Thoracic aorta (tissue), 2 donors: ENCODE results near the gene LYRM4. TPM values are rescaled to one million over a fixed set of nuclear protein-coding genes. Genes with fewer than 3 reads are reported as not detected.

Experiments used
- ATAC-seq: fragments of 150-250 bp; one replicate; pipeline ENCODE4 v1.8.0; 2017; ENCODE audit warnings: low read depth; ENCODE audit not compliant: insufficient number of reproducible peaks, low FRiP score
- DNase-seq: peaks from one replicate; pipeline ENCODE4 v3.0.0-alpha.2; 2020; ENCODE audit warnings: low spot score
- H3K27ac ChIP-seq, 2 donors: fragments of 200-600 bp; sonication (generic); 1 replicate in 1 of 2; 2 replicates in 1 of 2; pipeline ENCODE4 v1.5.1; 2016; ENCODE audit warnings: mild to moderate bottlenecking in 2 of 2, moderate library complexity in 2 of 2
- H3K27me3 ChIP-seq: fragments of 200-600 bp; sonication (generic); replicated peaks from 2 replicates; pipeline ENCODE4 v1.6.0; 2016; ENCODE audit warnings: mild to moderate bottlenecking; ENCODE audit not compliant: insufficient read depth
- H3K36me3 ChIP-seq: fragments of 200-600 bp; sonication (generic); one replicate; pipeline ENCODE4 v1.5.1; 2016
- H3K4me1 ChIP-seq, 2 donors: fragments of 200-600 bp; sonication (generic); 1 replicate in 1 of 2; 2 replicates in 1 of 2; pipeline versions ENCODE4 v1.5.1 to v1.6.0; 2016; ENCODE audit warnings: low read depth in 2 of 2, mild to moderate bottlenecking in 1 of 2; ENCODE audit not compliant: control insufficient read depth in 1 of 2
- H3K4me3 ChIP-seq: fragments of 200-600 bp; sonication (generic); 2 replicates; pipeline ENCODE4 v1.5.1; 2016; ENCODE audit warnings: mild to moderate bottlenecking
- H3K9me3 ChIP-seq: fragments of 200-600 bp; sonication (generic); 2 replicates; pipeline ENCODE4 v1.5.1; 2016
- total RNA-seq, 2 donors: library from RNA; depleted of rRNA; stranded (reverse); fragments of >200 nt; gene quantifications; one replicate each; pipeline versions ENCODE4 v1.1.0 to v1.2.3, GENCODE V29; 2016
- TF ChIP-seq, protein P1 (sequence below): fragments of 200-600 bp; sonication (generic); IDR thresholded peaks from one replicate; pipeline ENCODE4 v1.5.1; 2019; ENCODE audit warnings: antibody characterized with exemption

LYRM4 gene
- total RNA-seq, 2 donors from 2014 or later = 6.9 to 27.2 TPM

GRCh38 chr6:5120011-5120410, 140.7 kb downstream of the LYRM4 start:
- Histone ChIP-seq H3K27ac (no peak overlapping the region), H3K36me3 (no peaks in the 10 kb centered on the region), H3K27me3 (no peaks in the 10 kb centered on the region), H3K9me3 (no peaks in the 10 kb centered on the region), H3K4me3 (no peak overlapping the region), H3K4me1 (no peaks in the 10 kb centered on the region)
- TF ChIP-seq, protein P1, sequence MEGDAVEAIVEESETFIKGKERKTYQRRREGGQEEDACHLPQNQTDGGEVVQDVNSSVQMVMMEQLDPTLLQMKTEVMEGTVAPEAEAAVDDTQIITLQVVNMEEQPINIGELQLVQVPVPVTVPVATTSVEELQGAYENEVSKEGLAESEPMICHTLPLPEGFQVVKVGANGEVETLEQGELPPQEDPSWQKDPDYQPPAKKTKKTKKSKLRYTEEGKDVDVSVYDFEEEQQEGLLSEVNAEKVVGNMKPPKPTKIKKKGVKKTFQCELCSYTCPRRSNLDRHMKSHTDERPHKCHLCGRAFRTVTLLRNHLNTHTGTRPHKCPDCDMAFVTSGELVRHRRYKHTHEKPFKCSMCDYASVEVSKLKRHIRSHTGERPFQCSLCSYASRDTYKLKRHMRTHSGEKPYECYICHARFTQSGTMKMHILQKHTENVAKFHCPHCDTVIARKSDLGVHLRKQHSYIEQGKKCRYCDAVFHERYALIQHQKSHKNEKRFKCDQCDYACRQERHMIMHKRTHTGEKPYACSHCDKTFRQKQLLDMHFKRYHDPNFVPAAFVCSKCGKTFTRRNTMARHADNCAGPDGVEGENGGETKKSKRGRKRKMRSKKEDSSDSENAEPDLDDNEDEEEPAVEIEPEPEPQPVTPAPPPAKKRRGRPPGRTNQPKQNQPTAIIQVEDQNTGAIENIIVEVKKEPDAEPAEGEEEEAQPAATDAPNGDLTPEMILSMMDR = no peak
- DNase-seq (no peak), ATAC-seq (no peak)

GRCh38 chr6:5119090-5119951, 141.4 kb downstream of the LYRM4 start:
- DNase-seq = no peak
- H3K27ac ChIP-seq = no peak overlapping the region
- TF ChIP-seq, protein P1 = no peak
- no peak overlapping the region for H3K4me3 ChIP-seq
- no peaks in the 10 kb centered on the region for H3K36me3 ChIP-seq
- no peaks in the 10 kb centered on the region for H3K27me3 ChIP-seq
- ATAC-seq = no peak
- H3K4me1 ChIP-seq = no peaks in the 10 kb centered on the region
- no peaks in the 10 kb centered on the region for H3K9me3 ChIP-seq

- TF ChIP-seq, protein P1 = no peak
- Histone ChIP-seq H3K27ac (no peak overlapping the region), H3K4me1 (no peaks in the 10 kb centered on the region), H3K36me3 (no peaks in the 10 kb centered on the region), H3K9me3 (no peaks in the 10 kb centered on the region), H3K4me3 (no peak overlapping the region), H3K27me3 (no peaks in the 10 kb centered on the region)
- ATAC-seq (no peak), DNase-seq (no peak)
These were observed 144.3 kb downstream of the LYRM4 start for GRCh38 chr6:5116243-5116991.

GRCh38 chr6:5115168-5115567, 145.6 kb downstream of the LYRM4 start:
- Histone ChIP-seq H3K27me3 (no peaks in the 10 kb centered on the region), H3K27ac (no peak overlapping the region), H3K4me3 (no peak overlapping the region), H3K4me1 (no peaks in the 10 kb centered on the region), H3K36me3 (peaks cover 2% of the 10 kb centered on the region), H3K9me3 (no peaks in the 10 kb centered on the region)
- ATAC-seq = no peak
- DNase-seq = no peak
- TF ChIP-seq, protein P1 = no peak

GRCh38 chr6:5113096-5113495, 147.7 kb downstream of the LYRM4 start:
- ATAC-seq (no peak), DNase-seq (no peak)
- no peaks in the 10 kb centered on the region for H3K9me3 ChIP-seq
- no peaks in the 10 kb centered on the region for H3K27me3 ChIP-seq
- peaks cover 2% of the 10 kb centered on the region for H3K36me3 ChIP-seq
- no peak overlapping the region for H3K4me3 ChIP-seq
- TF ChIP-seq, protein P1 = no peak
- H3K27ac ChIP-seq = no peak overlapping the region
- H3K4me1 ChIP-seq = no peaks in the 10 kb centered on the region
